SK-N-SH treated with all-trans-retinoic acid at 6 μM for 48 hours (cell line): ENCODE results near the gene IKBKG.

Experiments
- ARNTL ChIP-seq: fragments of 450-650 bp; formaldehyde crosslinking; IDR thresholded peaks from 2 replicates; pipeline ENCODE4 v1.5.0; 2020; ENCODE audit warnings: low read depth, mild to moderate bottlenecking, moderate library complexity, borderline replicate concordance
- CREB5 ChIP-seq: fragments of 250-450 bp; sonication (Bioruptor Pico); IDR thresholded peaks from 2 replicates; pipeline ENCODE4 v1.5.1; 2020; ENCODE audit warnings: low read depth, mild to moderate bottlenecking, moderate library complexity
- CSRNP3 ChIP-seq: fragments of 250-450 bp; sonication (Bioruptor Pico); IDR thresholded peaks from 2 replicates; pipeline ENCODE4 v1.5.1; 2021; ENCODE audit warnings: mild to moderate bottlenecking, moderate library complexity
- ISL1 ChIP-seq: fragments of 250-450 bp; sonication (Bioruptor Pico); IDR thresholded peaks from 2 replicates; pipeline ENCODE4 v2.1.2; 2022; ENCODE audit warnings: mild to moderate bottlenecking, moderate library complexity
- OSR1 ChIP-seq: fragments of 250-450 bp; sonication (Bioruptor Pico); IDR thresholded peaks from 2 replicates; pipeline ENCODE4 v1.8.0; 2022; ENCODE audit warnings: moderate library complexity, mild to moderate bottlenecking, inconsistent platforms
- PATZ1 ChIP-seq: fragments of 250-450 bp; sonication (Bioruptor Pico); IDR thresholded peaks from 2 replicates; pipeline ENCODE4 v1.8.0; 2020; ENCODE audit warnings: mild to moderate bottlenecking, moderate library complexity, borderline replicate concordance
- RARB ChIP-seq: fragments of 250-450 bp; sonication (Bioruptor Pico); IDR thresholded peaks from 2 replicates; pipeline ENCODE4 v1.8.0; 2021; ENCODE audit warnings: mild to moderate bottlenecking, moderate library complexity
- TOX ChIP-seq: fragments of 250-450 bp; sonication (Bioruptor Pico); IDR thresholded peaks from 2 replicates; pipeline ENCODE4 v1.8.0; 2021; ENCODE audit warnings: mild to moderate bottlenecking, moderate library complexity, borderline replicate concordance
- TSHZ2 ChIP-seq: fragments of 250-450 bp; sonication (Bioruptor Pico); IDR thresholded peaks from 2 replicates; pipeline ENCODE4 v1.5.0; 2020; ENCODE audit warnings: mild to moderate bottlenecking, moderate library complexity
- ZC3H10 ChIP-seq: fragments of 250-450 bp; sonication (Bioruptor Pico); IDR thresholded peaks from 2 replicates; pipeline ENCODE4 v1.5.1; 2021; ENCODE audit warnings: mild to moderate bottlenecking, moderate library complexity
- ZFP30 ChIP-seq: fragments of 450-650 bp; formaldehyde crosslinking; IDR thresholded peaks from 2 replicates; pipeline ENCODE4 v1.5.0; 2022; ENCODE audit warnings: mild to moderate bottlenecking, moderate library complexity
- ZNF565 ChIP-seq: fragments of 450-650 bp; formaldehyde crosslinking; conservative IDR thresholded peaks from 2 replicates; pipeline ENCODE4 v1.5.0; 2020; ENCODE audit warnings: low read depth, mild to moderate bottlenecking, moderate library complexity

GRCh38 chrX:154505734-154506133 lies 41.7 kb upstream of the IKBKG start:
- TF ChIP-seq CREB5 (CRISPR knock-in tag) (no peak), CSRNP3 (no peak), ZC3H10 (CRISPR knock-in tag) (no peak), OSR1 (no peak), RARB (no peak), ARNTL (CRISPR knock-in tag) (no peak), ZFP30 (CRISPR knock-in tag) (no peak), PATZ1 (CRISPR knock-in tag) (no peak), ZNF565 (CRISPR knock-in tag) (no peak), TSHZ2 (CRISPR knock-in tag) (no peak), ISL1 (CRISPR knock-in tag) (no peak), TOX (CRISPR knock-in tag) (no peak)
